ENCODE data around the gene GLCCI1.

Gene GLCCI1

DNA sequence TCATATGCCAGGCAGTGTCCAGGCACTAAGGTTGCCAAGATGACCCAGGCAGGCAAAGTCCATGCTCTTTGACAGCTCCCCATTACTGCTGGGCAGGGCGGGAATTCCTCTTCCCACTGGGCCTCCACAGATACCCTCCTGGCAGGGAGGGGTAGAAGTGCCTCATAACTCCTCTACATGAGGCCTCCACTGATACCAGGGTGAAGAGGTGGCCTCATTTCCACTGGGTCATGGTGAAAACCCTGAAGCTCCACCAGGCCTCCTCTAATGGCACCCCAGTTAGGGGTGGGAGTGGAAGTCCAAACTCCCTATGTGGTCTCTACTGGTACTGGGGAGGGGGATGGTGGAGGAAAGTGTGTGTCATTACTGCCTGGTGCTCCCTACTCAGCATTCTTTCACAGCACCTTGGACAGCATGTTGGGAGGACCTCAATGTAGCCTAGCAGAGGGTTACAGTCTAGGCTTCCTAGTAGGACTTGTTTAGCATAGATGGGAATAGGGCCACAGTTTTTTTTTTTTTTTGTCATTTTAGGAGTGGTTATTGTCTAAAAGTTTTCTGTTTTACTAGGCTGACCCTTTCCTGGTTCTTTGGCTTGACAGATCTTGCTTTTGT lies 34.6 kb upstream of the GLCCI1 start:
- Histone ChIP-seq H3K36me3 (ENCODE audit: low read length) (no peaks in the 10 kb centered on the region), H3K4me3 (ENCODE audit: insufficient read depth, low read length, poor library complexity, severe bottlenecking) (no peak overlapping the region), H3F3A (ENCODE audit: insufficient read depth) (no peaks in the 10 kb centered on the region), H3K9ac (ENCODE audit: low read length) (no peak overlapping the region), H3K27me3 (ENCODE audit: low read length) (no peaks in the 10 kb centered on the region), H2AFZ (ENCODE audit: low read depth, low read length, severe bottlenecking) (no peak overlapping the region), H4K20me1 (ENCODE audit: low read depth, low read length) (no peaks in the 10 kb centered on the region), H3K9me2 (replicated peaks; ENCODE audit: insufficient read depth, low read length) (no peaks in the 10 kb centered on the region), H3K27ac (ENCODE audit: low read depth, low read length) (no peak overlapping the region), H3K79me2 (ENCODE audit: insufficient read depth, low read length) (no peaks in the 10 kb centered on the region), H3K9me3 (ENCODE audit: insufficient read depth, low read length) (no peaks in the 10 kb centered on the region), H3K4me2 (ENCODE audit: low read depth, low read length, poor library complexity, severe bottlenecking) (no peak overlapping the region)
- no peak for TF ChIP-seq EZH2phosphoT487 (conservative IDR thresholded peaks at IDR 0.05; ENCODE audit: low read length)
- no peak for TF ChIP-seq CTCF (IDR thresholded peaks at IDR 0.05; ENCODE audit: insufficient read depth, low read length, poor library complexity, severe bottlenecking)

- Histone ChIP-seq H4K20me1 (ENCODE audit: low read depth, low read length) (no peaks in the 10 kb centered on the region), H3K9me3 (ENCODE audit: insufficient read depth, low read length) (no peaks in the 10 kb centered on the region), H3F3A (ENCODE audit: insufficient read depth) (no peaks in the 10 kb centered on the region), H3K27me3 (ENCODE audit: low read length) (no peaks in the 10 kb centered on the region), H3K9ac (ENCODE audit: low read length) (no peak overlapping the region), H3K27ac (ENCODE audit: low read depth, low read length) (no peak overlapping the region), H3K4me2 (ENCODE audit: low read depth, low read length, poor library complexity, severe bottlenecking) (no peak overlapping the region), H3K9me2 (replicated peaks; ENCODE audit: insufficient read depth, low read length) (no peaks in the 10 kb centered on the region), H3K36me3 (ENCODE audit: low read length) (no peaks in the 10 kb centered on the region), H2AFZ (ENCODE audit: low read depth, low read length, severe bottlenecking) (no peak overlapping the region), H3K79me2 (ENCODE audit: insufficient read depth, low read length) (no peaks in the 10 kb centered on the region), H3K4me3 (ENCODE audit: insufficient read depth, low read length, poor library complexity, severe bottlenecking) (no peak overlapping the region)
- TF ChIP-seq EZH2phosphoT487 (conservative IDR thresholded peaks at IDR 0.05; ENCODE audit: low read length) (no peak), CTCF (IDR thresholded peaks at IDR 0.05; ENCODE audit: insufficient read depth, low read length, poor library complexity, severe bottlenecking) (no peak)
Measured at GRCh38 chr7:7934945-7935344, 33.7 kb upstream of the GLCCI1 start.

DNA sequence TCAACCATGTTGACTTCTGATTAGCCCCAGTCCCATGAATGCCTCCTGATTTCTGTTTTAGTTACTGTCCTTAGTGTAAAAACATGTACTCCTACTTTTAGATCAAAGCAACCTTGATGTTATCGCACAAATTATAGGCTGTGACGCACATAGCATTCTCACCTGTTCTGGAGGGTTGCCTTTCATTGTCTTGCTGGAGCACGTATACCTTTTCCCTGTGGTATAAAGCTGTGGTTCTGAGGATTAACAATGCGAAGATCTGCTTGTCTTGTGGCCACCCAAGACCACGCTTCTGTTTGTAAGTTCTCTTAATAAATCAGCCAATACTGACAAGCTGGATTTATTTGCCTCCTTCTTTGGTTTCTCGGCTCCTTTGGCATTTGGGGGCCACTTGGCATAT lies 30.1 kb upstream of the GLCCI1 start:
- H3K27me3 ChIP-seq (ENCODE audit: low read length), result no peaks in the 10 kb centered on the region
- no peaks in the 10 kb centered on the region for H3F3A ChIP-seq (ENCODE audit: insufficient read depth)
- H3K4me3 ChIP-seq (ENCODE audit: insufficient read depth, low read length, poor library complexity, severe bottlenecking), result no peak overlapping the region
- H3K9ac ChIP-seq (ENCODE audit: low read length), result no peak overlapping the region
- no peaks in the 10 kb centered on the region for H3K9me3 ChIP-seq (ENCODE audit: insufficient read depth, low read length)
- no peaks in the 10 kb centered on the region for H3K9me2 ChIP-seq (replicated peaks; ENCODE audit: insufficient read depth, low read length)
- no peak overlapping the region for H2AFZ ChIP-seq (ENCODE audit: low read depth, low read length, severe bottlenecking)
- H4K20me1 ChIP-seq (ENCODE audit: low read depth, low read length), result no peaks in the 10 kb centered on the region
- no peaks in the 10 kb centered on the region for H3K36me3 ChIP-seq (ENCODE audit: low read length)
- TF ChIP-seq CTCF (IDR thresholded peaks at IDR 0.05; ENCODE audit: insufficient read depth, low read length, poor library complexity, severe bottlenecking) (no peak), EZH2phosphoT487 (conservative IDR thresholded peaks at IDR 0.05; ENCODE audit: low read length) (no peak)
- H3K4me2 ChIP-seq (ENCODE audit: low read depth, low read length, poor library complexity, severe bottlenecking), result no peak overlapping the region
- H3K27ac ChIP-seq (ENCODE audit: low read depth, low read length), result no peak overlapping the region
- no peaks in the 10 kb centered on the region for H3K79me2 ChIP-seq (ENCODE audit: insufficient read depth, low read length)
